ENCODE measurements around the gene CPSF4. TPM values are rescaled to one million over a fixed set of nuclear protein-coding genes. Genes with fewer than 3 reads are reported as not detected.

Gene CPSF4
- total and polyA plus RNA-seq, 7 donors = 21.3 to 46.4 (median 35.6) TPM

- Histone ChIP-seq H3K4me3 (no peak overlapping the region), H3K4me1 (peaks cover 36% of the 10 kb centered on the region), H3K27me3 (ENCODE audit: insufficient read depth in 3 of 3, low read length in 2 of 3) (no peaks in the 10 kb centered on the region), H3K27ac (no peak overlapping the region), H3K9me3 (no peaks in the 10 kb centered on the region), H3K36me3 (ENCODE audit: insufficient read depth in 1 of 2, low read depth in 1 of 2) (peaks cover 3 to 68% of the 10 kb centered on the region in 2 donors)
- intact Hi-C loops (cut with DNase I) = no loop called here
- no peak for DNase-seq
- no peak for ATAC-seq
- WGBS, 3 donors = 72 to 75% (median 73%) methylated on average over 11 of the region's 11 CpGs
- no peak for TF ChIP-seq CTCF (IDR thresholded peaks at IDR 0.05)
Measured at GRCh38 chr7:99460651-99461050, 21.9 kb downstream of the CPSF4 start.

GRCh38 chr7:99461221-99461620 lies 22.5 kb downstream of the CPSF4 start:
- no peak for ATAC-seq
- Histone ChIP-seq H3K4me1 (peaks cover 36% of the 10 kb centered on the region), H3K9me3 (no peaks in the 10 kb centered on the region), H3K4me3 (no peak overlapping the region), H3K36me3 (ENCODE audit: insufficient read depth in 1 of 2, low read depth in 1 of 2) (peaks cover 3 to 62% of the 10 kb centered on the region in 2 donors), H3K27ac (no peak overlapping the region), H3K27me3 (ENCODE audit: insufficient read depth in 3 of 3, low read length in 2 of 3) (no peaks in the 10 kb centered on the region)
- TF ChIP-seq CTCF (IDR thresholded peaks at IDR 0.05) = no peak
- intact Hi-C loops (cut with DNase I) = no loop called here
- no peak for DNase-seq
- 86 to 96% (median 89%) methylated on average over 2 of the region's 2 CpGs for WGBS, 3 donors

GRCh38 chr7:99465421-99465768 lies 26.7 kb downstream of the CPSF4 start:
- Histone ChIP-seq H3K4me1 (peaks cover 36% of the 10 kb centered on the region), H3K27me3 (ENCODE audit: insufficient read depth in 3 of 3, low read length in 2 of 3) (no peaks in the 10 kb centered on the region), H3K27ac (peak overlapping the region; percentile 96), H3K9me3 (no peaks in the 10 kb centered on the region), H3K36me3 (ENCODE audit: insufficient read depth in 1 of 2, low read depth in 1 of 2) (peaks cover 0 to 21% of the 10 kb centered on the region in 2 donors), H3K4me3 (peak overlapping the region; percentile 99)
- intact Hi-C loops (cut with DNase I) = loop anchor here in 1 of 2 donors (5.0 kb wide), 1 partner anchor 37 kb away; the partner anchor contains the start of genes ZKSCAN5 and ZNF394
- no peak for DNase-seq
- WGBS, 3 donors = 4 to 7% (median 5%) methylated on average over 9 of the region's 9 CpGs
- no peak for TF ChIP-seq CTCF (IDR thresholded peaks at IDR 0.05)
- ATAC-seq = peak; percentile 12 to 36 (median 22)

- H3K9me3 ChIP-seq = no peaks in the 10 kb centered on the region
- WGBS, 3 donors = 83 to 91% (median 86%) methylated on average over 26 to 29 of the region's 29 CpGs
Measured at GRCh38 chr7:99468336-99468918, 29.7 kb downstream of the CPSF4 start.

More at GRCh38 chr7:99468336-99468918, 29.7 kb downstream of the CPSF4 start:
- peaks cover 21% of the 10 kb centered on the region for H3K4me1 ChIP-seq
- no peak overlapping the region for H3K27ac ChIP-seq
- peak in 1 of 2 donors; percentile 45 for DNase-seq
- H3K4me3 ChIP-seq = no peak overlapping the region
- no peak for ATAC-seq
- H3K36me3 ChIP-seq (ENCODE audit: insufficient read depth in 1 of 2, low read depth in 1 of 2) = peaks cover 0 to 7% of the 10 kb centered on the region in 2 donors
- H3K27me3 ChIP-seq (ENCODE audit: insufficient read depth in 3 of 3, low read length in 2 of 3) = no peaks in the 10 kb centered on the region
- intact Hi-C loops (cut with DNase I) = loop anchor here in 1 of 2 donors (5.0 kb wide), 1 partner anchor 34 kb away; the partner anchor contains the start of genes ZKSCAN5 and ZNF394
- no peak for TF ChIP-seq CTCF (IDR thresholded peaks at IDR 0.05)
